ENCODE data around the gene ROBO1. TPM values are rescaled to one million over a fixed set of nuclear protein-coding genes. Genes with fewer than 3 reads are reported as not detected.

The ROBO1 gene
- total RNA-seq, 1 donor from 2014 or later, result 182 TPM

GRCh38 chr3:78838362-78838761, 929.4 kb downstream of the ROBO1 start:
- TF ChIP-seq, protein P1, sequence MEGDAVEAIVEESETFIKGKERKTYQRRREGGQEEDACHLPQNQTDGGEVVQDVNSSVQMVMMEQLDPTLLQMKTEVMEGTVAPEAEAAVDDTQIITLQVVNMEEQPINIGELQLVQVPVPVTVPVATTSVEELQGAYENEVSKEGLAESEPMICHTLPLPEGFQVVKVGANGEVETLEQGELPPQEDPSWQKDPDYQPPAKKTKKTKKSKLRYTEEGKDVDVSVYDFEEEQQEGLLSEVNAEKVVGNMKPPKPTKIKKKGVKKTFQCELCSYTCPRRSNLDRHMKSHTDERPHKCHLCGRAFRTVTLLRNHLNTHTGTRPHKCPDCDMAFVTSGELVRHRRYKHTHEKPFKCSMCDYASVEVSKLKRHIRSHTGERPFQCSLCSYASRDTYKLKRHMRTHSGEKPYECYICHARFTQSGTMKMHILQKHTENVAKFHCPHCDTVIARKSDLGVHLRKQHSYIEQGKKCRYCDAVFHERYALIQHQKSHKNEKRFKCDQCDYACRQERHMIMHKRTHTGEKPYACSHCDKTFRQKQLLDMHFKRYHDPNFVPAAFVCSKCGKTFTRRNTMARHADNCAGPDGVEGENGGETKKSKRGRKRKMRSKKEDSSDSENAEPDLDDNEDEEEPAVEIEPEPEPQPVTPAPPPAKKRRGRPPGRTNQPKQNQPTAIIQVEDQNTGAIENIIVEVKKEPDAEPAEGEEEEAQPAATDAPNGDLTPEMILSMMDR (conservative IDR thresholded peaks at IDR 0.05), result no peak
- H3K4me1 Mint-ChIP-seq (ENCODE audit: unreplicated experiment), result peaks cover 18% of the 10 kb centered on the region
- peaks cover 4% of the 10 kb centered on the region for H3K9me3 Mint-ChIP-seq
- DNase-seq (ENCODE audit: extremely low spot score, unreplicated experiment), result no peak
- peak overlapping the region; percentile 42 for H3K4me3 Mint-ChIP-seq
- H3K27me3 Mint-ChIP-seq, result no peaks in the 10 kb centered on the region
- H3K36me3 Mint-ChIP-seq, result peaks cover 10% of the 10 kb centered on the region
- peak overlapping the region; percentile 19 for H3K27ac Mint-ChIP-seq

GRCh38 chr3:78834910-78835309, 932.9 kb downstream of the ROBO1 start:
- TF ChIP-seq, protein P1 (conservative IDR thresholded peaks at IDR 0.05), result no peak
- H3K36me3 Mint-ChIP-seq, result peaks cover 10% of the 10 kb centered on the region
- H3K9me3 Mint-ChIP-seq, result peaks cover 4% of the 10 kb centered on the region
- no peak overlapping the region for H3K27ac Mint-ChIP-seq
- no peak overlapping the region for H3K4me3 Mint-ChIP-seq
- H3K4me1 Mint-ChIP-seq (ENCODE audit: unreplicated experiment), result peaks cover 16% of the 10 kb centered on the region
- no peaks in the 10 kb centered on the region for H3K27me3 Mint-ChIP-seq
- no peak for DNase-seq (ENCODE audit: extremely low spot score, unreplicated experiment)

DNA sequence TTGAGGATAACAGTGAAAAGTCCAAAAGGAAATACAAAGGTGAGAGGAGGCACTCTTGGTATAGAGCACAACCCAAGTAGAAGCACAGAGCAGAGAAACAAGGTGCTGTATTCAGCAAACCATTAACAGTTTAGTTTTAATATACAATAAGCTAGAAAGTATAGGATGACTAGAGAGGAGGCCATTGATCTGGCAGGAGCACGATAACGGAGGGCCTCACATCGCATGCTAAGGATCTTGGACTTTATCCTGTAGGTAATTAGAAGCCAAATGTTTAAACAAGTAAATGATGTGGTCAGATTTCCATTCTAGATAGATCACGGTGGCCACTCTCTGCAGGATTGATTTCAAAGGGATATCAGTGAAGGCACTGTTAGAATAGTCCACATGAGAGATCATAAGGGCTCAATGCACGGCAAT, 935.0 kb downstream of the ROBO1 start:
- H3K4me3 Mint-ChIP-seq, result no peak overlapping the region
- H3K27ac Mint-ChIP-seq, result no peak overlapping the region
- no peaks in the 10 kb centered on the region for H3K4me1 Mint-ChIP-seq (ENCODE audit: unreplicated experiment)
- TF ChIP-seq, protein P1 (conservative IDR thresholded peaks at IDR 0.05), result no peak
- DNase-seq (ENCODE audit: extremely low spot score, unreplicated experiment), result no peak
- no peaks in the 10 kb centered on the region for H3K9me3 Mint-ChIP-seq
- no peaks in the 10 kb centered on the region for H3K27me3 Mint-ChIP-seq
- H3K36me3 Mint-ChIP-seq, result no peaks in the 10 kb centered on the region

- Mint-ChIP-seq H3K4me3 (no peak overlapping the region), H3K4me1 (ENCODE audit: unreplicated experiment) (peaks cover under 1% of the 10 kb centered on the region), H3K27me3 (no peaks in the 10 kb centered on the region), H3K9me3 (no peaks in the 10 kb centered on the region), H3K36me3 (peaks cover under 1% of the 10 kb centered on the region), H3K27ac (no peak overlapping the region)
- DNase-seq (ENCODE audit: extremely low spot score, unreplicated experiment), result no peak
- TF ChIP-seq, protein P1 (conservative IDR thresholded peaks at IDR 0.05), result no peak
Measured at GRCh38 chr3:78831446-78831972, 936.3 kb downstream of the ROBO1 start.

DNA sequence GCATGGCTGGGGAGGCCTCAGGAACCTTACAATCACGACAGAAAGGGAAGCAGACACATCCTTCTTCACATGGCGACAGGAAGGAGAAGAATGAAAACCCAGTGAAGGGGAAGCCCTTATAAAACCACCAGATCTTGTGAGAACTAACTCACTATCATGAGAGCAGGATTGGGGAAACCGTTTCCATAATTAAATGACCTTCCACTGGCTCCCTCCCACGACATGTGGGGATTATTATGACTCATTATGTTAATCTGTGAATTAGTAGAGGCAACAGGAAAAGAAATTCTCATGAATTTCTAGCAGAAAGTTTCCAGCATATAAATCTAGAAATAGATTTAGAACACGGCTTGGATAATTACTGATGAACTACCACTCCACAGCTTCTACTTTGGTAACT, 937.3 kb downstream of the ROBO1 start:
- Mint-ChIP-seq H3K36me3 (peaks cover 5% of the 10 kb centered on the region), H3K27me3 (no peaks in the 10 kb centered on the region), H3K27ac (no peak overlapping the region), H3K4me3 (no peak overlapping the region), H3K4me1 (ENCODE audit: unreplicated experiment) (peaks cover 11% of the 10 kb centered on the region), H3K9me3 (no peaks in the 10 kb centered on the region)
- DNase-seq (ENCODE audit: extremely low spot score, unreplicated experiment), result no peak
- TF ChIP-seq, protein P1 (conservative IDR thresholded peaks at IDR 0.05), result no peak

DNA sequence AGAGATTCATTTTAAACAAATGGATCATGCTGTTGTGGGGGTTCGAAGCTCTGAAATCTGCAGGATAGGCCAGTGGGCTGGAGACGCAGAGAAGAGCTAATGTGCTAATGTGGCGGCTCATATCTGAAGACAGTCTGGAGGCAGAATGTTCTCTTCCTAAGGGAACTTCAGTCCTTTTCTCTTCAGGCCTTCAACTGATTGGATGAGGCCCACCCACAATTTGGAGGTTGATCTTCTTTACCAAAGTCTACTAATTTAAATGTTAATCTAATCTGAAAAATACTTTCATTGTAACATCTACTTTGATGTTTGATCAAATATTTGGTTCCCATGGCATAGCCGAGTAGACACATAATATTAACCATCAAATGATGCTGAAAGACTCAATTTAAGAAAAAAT, 940.2 kb downstream of the ROBO1 start:
- Mint-ChIP-seq H3K4me1 (ENCODE audit: unreplicated experiment) (peaks cover 33% of the 10 kb centered on the region), H3K27me3 (no peaks in the 10 kb centered on the region), H3K4me3 (no peak overlapping the region), H3K27ac (no peak overlapping the region), H3K9me3 (no peaks in the 10 kb centered on the region), H3K36me3 (peaks cover 5% of the 10 kb centered on the region)
- TF ChIP-seq, protein P1 (conservative IDR thresholded peaks at IDR 0.05), result no peak
- DNase-seq (ENCODE audit: extremely low spot score, unreplicated experiment), result no peak
